Measurements from ENCODE around the gene PDGFC. TPM values are rescaled to one million over a fixed set of nuclear protein-coding genes. Genes with fewer than 3 reads are reported as not detected.

Gene PDGFC
- total RNA-seq, 1 donor from 2014 or later: 31.3 TPM

DNA sequence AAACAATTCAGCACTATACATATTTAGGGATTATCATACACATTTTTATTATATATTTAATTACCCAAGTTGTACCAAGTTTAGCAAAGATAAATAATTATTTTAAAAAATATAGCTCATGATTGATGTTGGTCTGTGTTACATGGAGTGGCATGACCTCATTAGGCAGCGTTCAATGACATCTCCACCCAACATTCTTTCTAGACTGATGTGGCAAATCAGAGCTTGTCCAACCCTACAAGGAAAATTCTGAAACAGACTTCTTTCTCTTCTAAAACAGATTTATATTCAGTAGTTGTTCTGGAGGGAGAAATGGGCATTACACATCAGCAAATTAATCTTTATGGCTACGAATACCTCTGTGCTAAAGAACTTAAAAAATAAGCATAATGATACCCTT is 189.7 kb downstream of the PDGFC start:
- no peak for DNase-seq
- intact Hi-C loops (cut with DNase I): no loop called here
- no peak for ATAC-seq
- no peak overlapping the region for H3K4me3 ChIP-seq
- H3K27ac ChIP-seq: no peak overlapping the region
- H3K9me3 ChIP-seq: no peaks in the 10 kb centered on the region
- H3K4me1 ChIP-seq: peaks cover 16% of the 10 kb centered on the region
- H3K27me3 ChIP-seq: no peaks in the 10 kb centered on the region
- H3K36me3 ChIP-seq: no peaks in the 10 kb centered on the region
- TF ChIP-seq CTCF (IDR thresholded peaks at IDR 0.05): no peak

DNA sequence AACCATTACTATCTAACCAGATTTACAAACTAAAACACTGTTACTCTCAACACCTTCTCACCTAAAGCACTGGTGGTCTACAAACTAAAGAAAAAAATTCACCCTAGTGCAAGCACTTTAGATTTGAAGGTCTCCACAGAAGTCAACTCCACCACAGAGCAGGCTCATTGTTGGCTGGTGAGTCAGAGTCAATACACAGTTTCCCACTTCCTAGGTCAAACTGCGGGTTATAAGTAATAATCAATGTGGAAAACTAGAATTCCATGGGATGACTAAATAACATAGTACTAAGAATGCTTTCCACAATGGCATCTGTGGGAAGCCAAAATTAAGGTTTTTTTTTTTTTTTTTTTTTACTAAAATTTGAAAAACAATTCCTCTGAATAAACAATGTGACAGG is 191.8 kb downstream of the PDGFC start:
- no peak for TF ChIP-seq CTCF (IDR thresholded peaks at IDR 0.05)
- Histone ChIP-seq H3K36me3 (no peaks in the 10 kb centered on the region), H3K27ac (no peak overlapping the region), H3K27me3 (no peaks in the 10 kb centered on the region), H3K4me3 (no peak overlapping the region), H3K9me3 (no peaks in the 10 kb centered on the region), H3K4me1 (peaks cover 16% of the 10 kb centered on the region)
- intact Hi-C loops (cut with DNase I): no loop called here
- DNase-seq (no peak), ATAC-seq (no peak)

DNA sequence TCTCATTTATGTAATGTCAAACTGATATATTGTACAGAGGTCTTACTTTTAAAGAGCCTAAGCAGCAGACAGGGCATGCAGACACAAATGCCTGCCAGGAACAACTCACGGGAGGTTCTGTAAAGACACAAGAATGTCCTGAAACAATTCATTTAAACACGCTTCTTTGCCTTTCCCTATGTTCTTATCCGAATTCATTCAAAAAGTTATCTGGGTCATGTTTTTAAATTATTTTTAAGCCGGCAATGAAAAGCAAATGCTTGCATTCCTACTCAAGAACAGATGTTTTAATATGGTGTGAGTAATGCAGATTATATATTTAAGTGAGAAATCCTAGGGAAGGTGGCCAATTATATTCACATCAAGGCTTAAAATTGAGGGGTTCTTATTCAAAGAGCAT is 192.6 kb downstream of the PDGFC start:
- intact Hi-C loops (cut with DNase I): no loop called here
- H3K4me3 ChIP-seq: no peak overlapping the region
- H3K27ac ChIP-seq: no peak overlapping the region
- no peaks in the 10 kb centered on the region for H3K27me3 ChIP-seq
- no peak for TF ChIP-seq CTCF (IDR thresholded peaks at IDR 0.05)
- ATAC-seq: no peak
- no peaks in the 10 kb centered on the region for H3K36me3 ChIP-seq
- no peak for DNase-seq
- H3K4me1 ChIP-seq: peaks cover 16% of the 10 kb centered on the region
- no peaks in the 10 kb centered on the region for H3K9me3 ChIP-seq

DNA sequence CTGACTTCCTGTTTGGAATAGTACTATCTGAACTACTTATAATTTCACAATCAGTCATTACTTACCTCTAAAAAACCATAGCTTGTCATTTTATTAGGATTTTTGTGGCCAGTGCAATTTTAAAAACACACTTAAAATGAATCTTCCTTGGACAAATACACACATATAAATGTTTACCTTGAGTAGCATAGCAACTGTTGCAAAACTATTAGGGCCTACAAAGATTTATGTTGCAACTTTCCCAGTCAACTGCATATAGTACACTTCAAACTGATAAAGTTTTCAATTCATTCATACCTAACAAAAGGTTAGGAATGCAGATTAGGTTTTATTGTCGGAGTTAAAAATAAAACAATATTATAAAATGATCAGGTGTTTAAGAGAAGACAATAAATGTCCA is 193.0 kb downstream of the PDGFC start:
- ATAC-seq: no peak
- Histone ChIP-seq H3K36me3 (no peaks in the 10 kb centered on the region), H3K27me3 (no peaks in the 10 kb centered on the region), H3K27ac (peak overlapping the region; percentile 27), H3K4me3 (no peak overlapping the region), H3K4me1 (peaks cover 16% of the 10 kb centered on the region), H3K9me3 (no peaks in the 10 kb centered on the region)
- no peak for TF ChIP-seq CTCF (IDR thresholded peaks at IDR 0.05)
- intact Hi-C loops (cut with DNase I): no loop called here
- no peak for DNase-seq

- no peak for DNase-seq
- H3K9me3 ChIP-seq: no peaks in the 10 kb centered on the region
- no peak for ATAC-seq
- H3K27me3 ChIP-seq: no peaks in the 10 kb centered on the region
- TF ChIP-seq CTCF (IDR thresholded peaks at IDR 0.05): no peak
- peaks cover 16% of the 10 kb centered on the region for H3K4me1 ChIP-seq
- H3K4me3 ChIP-seq: no peak overlapping the region
- intact Hi-C loops (cut with DNase I): no loop called here
- peak overlapping the region; percentile 27 for H3K27ac ChIP-seq
- H3K36me3 ChIP-seq: no peaks in the 10 kb centered on the region
These were observed 193.5 kb downstream of the PDGFC start for GRCh38 chr4:156778093-156778492.

DNA sequence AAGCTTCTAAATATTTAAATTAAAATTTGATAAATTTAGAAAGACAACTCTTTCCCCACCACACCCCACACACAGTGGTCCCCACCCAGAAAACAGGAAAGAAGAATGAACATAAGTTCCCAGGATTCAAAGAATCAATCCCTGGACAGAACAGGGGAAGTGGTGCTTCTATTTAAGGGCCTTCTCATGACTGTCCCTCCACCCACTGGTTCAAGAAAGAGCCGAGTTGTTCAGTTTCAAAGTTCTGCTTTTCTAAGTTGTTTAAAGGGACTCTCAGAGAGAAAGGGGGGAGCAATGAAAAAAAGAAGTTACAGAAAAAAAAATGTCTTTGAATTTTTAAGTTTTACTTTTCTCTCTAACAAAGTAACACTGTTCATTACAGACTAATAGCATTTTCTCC is 195.8 kb downstream of the PDGFC start:
- ATAC-seq (peak; percentile 81), DNase-seq (no peak)
- intact Hi-C loops (cut with DNase I): no loop called here
- TF ChIP-seq CTCF (IDR thresholded peaks at IDR 0.05): no peak
- H3K27me3 ChIP-seq: no peaks in the 10 kb centered on the region
- no peaks in the 10 kb centered on the region for H3K36me3 ChIP-seq
- no peaks in the 10 kb centered on the region for H3K9me3 ChIP-seq
- H3K4me3 ChIP-seq: no peak overlapping the region
- peaks cover 28% of the 10 kb centered on the region for H3K4me1 ChIP-seq
- peak overlapping the region; percentile 3 for H3K27ac ChIP-seq
